ENCODE data around the gene CDR2.

DNA sequence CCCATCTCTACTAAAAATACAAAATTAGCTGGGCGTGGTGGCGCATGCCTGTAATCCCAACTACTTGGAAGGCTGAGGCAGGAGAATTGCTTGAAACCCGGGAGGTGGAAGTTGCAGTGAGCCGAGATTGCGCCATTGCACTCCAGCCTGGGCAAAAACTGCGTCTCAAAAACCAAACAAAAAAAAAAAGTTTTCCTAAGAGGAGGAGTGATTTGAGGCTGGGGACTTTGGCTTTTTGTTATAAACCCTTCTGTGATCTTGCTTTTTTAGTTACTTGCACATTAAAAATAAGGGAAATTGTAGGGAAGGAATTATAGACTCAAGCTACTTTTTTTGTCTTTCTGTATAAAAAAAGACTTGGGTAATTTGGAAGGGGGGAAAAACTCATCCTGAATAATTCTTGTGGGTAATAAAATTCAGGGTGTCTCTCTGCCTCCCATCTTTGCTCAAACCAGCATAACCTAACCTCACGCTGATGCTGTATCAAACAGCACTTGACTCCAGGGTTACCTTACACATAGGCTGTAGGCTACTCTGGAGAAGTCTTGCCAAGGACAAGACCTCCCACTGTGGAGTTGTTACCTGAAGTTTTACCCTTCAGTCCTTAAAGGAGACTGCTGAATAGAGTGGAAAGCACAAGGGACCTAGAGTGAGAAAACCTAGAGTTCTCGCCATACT is 1.7 kb upstream of the CDR2 start:
- TF ChIP-seq, protein P1, sequence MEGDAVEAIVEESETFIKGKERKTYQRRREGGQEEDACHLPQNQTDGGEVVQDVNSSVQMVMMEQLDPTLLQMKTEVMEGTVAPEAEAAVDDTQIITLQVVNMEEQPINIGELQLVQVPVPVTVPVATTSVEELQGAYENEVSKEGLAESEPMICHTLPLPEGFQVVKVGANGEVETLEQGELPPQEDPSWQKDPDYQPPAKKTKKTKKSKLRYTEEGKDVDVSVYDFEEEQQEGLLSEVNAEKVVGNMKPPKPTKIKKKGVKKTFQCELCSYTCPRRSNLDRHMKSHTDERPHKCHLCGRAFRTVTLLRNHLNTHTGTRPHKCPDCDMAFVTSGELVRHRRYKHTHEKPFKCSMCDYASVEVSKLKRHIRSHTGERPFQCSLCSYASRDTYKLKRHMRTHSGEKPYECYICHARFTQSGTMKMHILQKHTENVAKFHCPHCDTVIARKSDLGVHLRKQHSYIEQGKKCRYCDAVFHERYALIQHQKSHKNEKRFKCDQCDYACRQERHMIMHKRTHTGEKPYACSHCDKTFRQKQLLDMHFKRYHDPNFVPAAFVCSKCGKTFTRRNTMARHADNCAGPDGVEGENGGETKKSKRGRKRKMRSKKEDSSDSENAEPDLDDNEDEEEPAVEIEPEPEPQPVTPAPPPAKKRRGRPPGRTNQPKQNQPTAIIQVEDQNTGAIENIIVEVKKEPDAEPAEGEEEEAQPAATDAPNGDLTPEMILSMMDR (IDR thresholded peaks at IDR 0.05) = no peak
- TF ChIP-seq POLR2A (IDR thresholded peaks at IDR 0.05) = no peak
- no peak for TF ChIP-seq POLR2AphosphoS5 (IDR thresholded peaks at IDR 0.05)

All from stomach (tissue), 4 donors.